NT2/D1 (cell line): Measurements from ENCODE around the gene IL13RA2.

Source experiments
- DNase-seq: peaks from one replicate; pipeline ENCODE4 v3.0.0-alpha.2; 2011; ENCODE audit warnings: low read depth, low spot score
- H3K27me3 ChIP-seq: 2 replicates; pipeline ENCODE4 v1.6.0; 2011; ENCODE audit warnings: mild to moderate bottlenecking; ENCODE audit not compliant: insufficient read length, insufficient read depth
- H3K36me3 ChIP-seq: 2 replicates; pipeline ENCODE4 v1.6.1; 2011; ENCODE audit warnings: mild to moderate bottlenecking, low read length, mixed read lengths; ENCODE audit not compliant: insufficient read depth, insufficient read length
- H3K4me1 ChIP-seq: 2 replicates; pipeline ENCODE4 v1.5.1; 2011; ENCODE audit not compliant: insufficient read depth, insufficient read length
- H3K4me3 ChIP-seq: 2 replicates; pipeline ENCODE4 v1.5.1; 2011; ENCODE audit warnings: low read depth; ENCODE audit not compliant: insufficient read length
- H3K9ac ChIP-seq: 2 replicates; pipeline ENCODE4 v1.6.0; 2011; ENCODE audit warnings: low read depth; ENCODE audit not compliant: insufficient read length
- H3K9me3 ChIP-seq: 2 replicates; pipeline ENCODE4 v1.5.1; 2011; ENCODE audit warnings: mild to moderate bottlenecking, low read length; ENCODE audit not compliant: insufficient read depth
- SUZ12 ChIP-seq: IDR thresholded peaks from 2 replicates; pipeline ENCODE4 v1.6.1; 2011; ENCODE audit not compliant: insufficient read length, insufficient read depth; ENCODE audit errors: extremely low read depth
- YY1 ChIP-seq: IDR thresholded peaks from 2 replicates; pipeline ENCODE4 v1.6.1; 2011; ENCODE audit not compliant: insufficient read length, insufficient read depth
- ZNF274 ChIP-seq: IDR thresholded peaks from 2 replicates; pipeline ENCODE4 v1.6.1; 2011; ENCODE audit warnings: mild to moderate bottlenecking, low read depth, low read length

The IL13RA2 gene, protein sequence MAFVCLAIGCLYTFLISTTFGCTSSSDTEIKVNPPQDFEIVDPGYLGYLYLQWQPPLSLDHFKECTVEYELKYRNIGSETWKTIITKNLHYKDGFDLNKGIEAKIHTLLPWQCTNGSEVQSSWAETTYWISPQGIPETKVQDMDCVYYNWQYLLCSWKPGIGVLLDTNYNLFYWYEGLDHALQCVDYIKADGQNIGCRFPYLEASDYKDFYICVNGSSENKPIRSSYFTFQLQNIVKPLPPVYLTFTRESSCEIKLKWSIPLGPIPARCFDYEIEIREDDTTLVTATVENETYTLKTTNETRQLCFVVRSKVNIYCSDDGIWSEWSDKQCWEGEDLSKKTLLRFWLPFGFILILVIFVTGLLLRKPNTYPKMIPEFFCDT

DNA sequence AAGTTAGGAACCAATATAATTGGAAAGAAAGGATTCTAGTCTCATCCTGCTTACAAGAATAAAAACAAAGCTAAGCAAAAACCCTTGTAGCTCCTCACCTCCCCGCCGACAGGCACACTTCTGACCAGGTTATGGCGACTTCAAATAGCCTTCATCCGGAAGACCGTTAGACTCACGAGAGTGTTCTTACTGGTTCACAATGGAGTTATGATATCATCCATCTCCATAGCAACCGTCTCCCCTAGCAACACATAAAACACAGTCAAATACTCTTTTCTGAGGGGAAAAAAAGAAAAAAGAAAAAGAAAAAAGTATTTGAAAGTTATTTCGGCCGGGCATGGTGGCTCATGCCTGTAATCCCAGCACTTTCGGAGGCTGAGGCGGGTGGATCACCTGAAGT lies at the start of gene IL13RA2:
TSS of gene IL13RA2 (minus strand) at position 162 of the 400 bp plus-strand sequence. CDS start 347 bp downstream, outside the sequence.
- TF ChIP-seq YY1 (no peak), SUZ12 (no peak), ZNF274 (no peak)
- Histone ChIP-seq H3K9ac (no peak within 1 kb of the TSS), H3K9me3 (no peaks in the 10 kb centered on the region), H3K27me3 (no peaks in the 10 kb centered on the region), H3K36me3 (no peaks in the 10 kb centered on the region), H3K4me1 (no peaks in the 10 kb centered on the region), H3K4me3 (no peak within 1 kb of the TSS)
- DNase-seq, result no peak

DNA sequence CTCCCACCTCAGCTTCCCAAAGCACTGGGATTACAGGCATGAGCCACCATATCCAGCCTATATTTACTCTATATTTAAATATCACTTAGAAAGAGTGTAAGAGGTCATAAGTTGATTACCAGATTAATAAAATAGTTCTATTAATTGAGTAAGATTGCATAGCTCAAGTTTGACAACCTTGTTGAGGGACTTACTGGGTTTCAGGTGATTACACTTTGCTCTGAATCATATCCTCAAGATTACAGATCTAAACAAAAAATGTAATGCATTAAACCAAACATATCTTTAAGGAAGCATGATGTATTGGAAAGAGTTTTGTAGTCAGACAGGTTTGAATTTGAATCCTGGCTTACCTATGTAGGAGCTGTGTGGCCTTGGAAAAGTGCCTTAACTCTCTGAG lies 47.9 kb upstream of the IL13RA2 start:
- no peaks in the 10 kb centered on the region for H3K27me3 ChIP-seq
- no peaks in the 10 kb centered on the region for H3K36me3 ChIP-seq
- H3K9ac ChIP-seq, result no peak overlapping the region
- TF ChIP-seq ZNF274 (no peak), SUZ12 (no peak), YY1 (no peak)
- peaks cover 15% of the 10 kb centered on the region for H3K9me3 ChIP-seq
- DNase-seq, result no peak
- no peaks in the 10 kb centered on the region for H3K4me1 ChIP-seq
- H3K4me3 ChIP-seq, result no peak overlapping the region

DNA sequence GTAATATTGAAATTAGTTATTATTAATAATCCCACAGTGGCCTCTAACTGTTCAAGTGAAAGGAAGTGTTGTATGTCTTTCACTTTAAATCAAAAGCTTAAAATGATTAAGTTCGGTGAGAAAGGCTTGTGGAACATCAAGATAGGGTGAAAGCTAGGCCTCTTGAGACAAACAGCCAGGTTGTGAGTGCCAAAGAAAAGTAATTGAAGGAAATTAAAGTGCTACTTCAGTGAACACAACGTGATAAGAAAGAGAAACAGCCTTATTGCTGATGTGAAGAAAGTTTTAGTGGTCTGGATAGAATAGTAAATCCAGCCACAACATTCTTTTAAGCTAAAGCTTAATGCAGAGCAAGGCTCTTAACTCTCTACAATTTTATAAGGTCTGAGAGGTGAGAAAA lies 42.6 kb upstream of the IL13RA2 start:
- Histone ChIP-seq H3K36me3 (no peaks in the 10 kb centered on the region), H3K4me3 (no peak overlapping the region), H3K27me3 (no peaks in the 10 kb centered on the region), H3K4me1 (no peaks in the 10 kb centered on the region), H3K9me3 (peaks cover 15% of the 10 kb centered on the region), H3K9ac (no peak overlapping the region)
- DNase-seq, result no peak
- TF ChIP-seq ZNF274, result no peak
- no peak for TF ChIP-seq SUZ12
- no peak for TF ChIP-seq YY1

DNA sequence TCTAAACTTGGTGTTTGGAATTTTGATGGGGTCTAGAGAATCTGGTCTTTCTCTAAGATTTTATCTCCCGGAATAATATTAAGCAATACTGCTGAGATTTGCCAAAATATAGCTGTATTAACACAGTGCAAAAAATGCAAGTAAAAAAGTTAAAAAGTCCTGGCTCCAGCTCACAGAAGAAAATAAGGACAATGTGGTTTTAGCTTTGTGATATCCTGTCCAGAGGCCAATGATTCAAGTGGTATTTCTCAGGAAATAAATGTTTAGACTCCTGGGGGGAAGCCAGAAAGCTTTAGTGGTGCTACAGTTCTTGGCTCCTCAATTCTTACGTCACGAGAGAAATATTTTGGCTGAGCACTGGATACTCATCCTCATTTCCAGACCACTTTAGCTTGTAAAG lies 40.9 kb upstream of the IL13RA2 start:
- no peaks in the 10 kb centered on the region for H3K27me3 ChIP-seq
- H3K4me3 ChIP-seq, result no peak overlapping the region
- no peaks in the 10 kb centered on the region for H3K4me1 ChIP-seq
- TF ChIP-seq YY1, result no peak
- no peak for TF ChIP-seq SUZ12
- no peak for TF ChIP-seq ZNF274
- no peak for DNase-seq
- no peak overlapping the region for H3K9ac ChIP-seq
- H3K36me3 ChIP-seq, result no peaks in the 10 kb centered on the region
- peaks cover 15% of the 10 kb centered on the region for H3K9me3 ChIP-seq

DNA sequence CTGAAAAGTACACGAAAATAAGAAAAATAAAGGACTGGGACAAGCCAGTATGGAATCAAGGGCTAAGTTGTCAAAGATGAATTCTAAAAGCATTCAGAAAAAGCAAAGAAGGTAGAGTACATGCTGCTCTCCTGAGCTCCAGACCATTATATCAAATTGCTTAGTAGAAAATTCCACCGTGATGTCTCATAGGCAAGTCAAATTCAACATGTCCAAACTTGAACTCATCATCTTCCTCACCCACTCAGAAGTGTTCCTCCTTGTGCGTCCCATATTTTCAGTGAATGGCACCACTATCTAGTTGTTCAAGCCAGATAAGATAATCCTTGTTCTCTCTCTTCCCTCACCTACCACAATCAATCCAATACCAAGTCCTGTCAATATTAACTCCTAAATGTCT lies 37.5 kb upstream of the IL13RA2 start:
- TF ChIP-seq ZNF274 (no peak), YY1 (no peak), SUZ12 (no peak)
- no peaks in the 10 kb centered on the region for H3K4me1 ChIP-seq
- H3K4me3 ChIP-seq, result no peak overlapping the region
- no peaks in the 10 kb centered on the region for H3K27me3 ChIP-seq
- H3K9ac ChIP-seq, result no peak overlapping the region
- no peaks in the 10 kb centered on the region for H3K9me3 ChIP-seq
- no peak for DNase-seq
- no peaks in the 10 kb centered on the region for H3K36me3 ChIP-seq

DNA sequence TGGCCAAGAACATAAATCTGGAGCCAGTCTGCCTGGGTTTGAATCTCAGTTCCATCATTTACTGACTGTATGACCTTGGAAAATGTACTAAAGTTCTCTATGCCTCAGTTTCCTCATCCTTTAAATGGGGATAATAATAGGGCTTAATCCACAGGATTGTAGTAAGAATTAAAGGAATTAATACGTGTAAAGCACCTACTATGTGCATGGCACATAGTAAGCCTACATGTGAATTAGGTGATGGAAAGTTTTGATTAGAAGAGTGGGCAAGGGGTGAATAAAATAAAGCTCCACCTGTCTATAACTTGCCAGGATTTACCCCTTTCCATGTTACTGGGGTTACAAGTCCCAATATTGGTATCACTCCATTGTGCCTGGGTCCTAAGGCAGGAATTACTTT lies 35.8 kb upstream of the IL13RA2 start:
- H3K4me1 ChIP-seq, result no peaks in the 10 kb centered on the region
- no peaks in the 10 kb centered on the region for H3K36me3 ChIP-seq
- H3K9me3 ChIP-seq, result no peaks in the 10 kb centered on the region
- no peak overlapping the region for H3K9ac ChIP-seq
- no peak for DNase-seq
- H3K27me3 ChIP-seq, result no peaks in the 10 kb centered on the region
- no peak overlapping the region for H3K4me3 ChIP-seq
- TF ChIP-seq YY1 (no peak), SUZ12 (no peak), ZNF274 (no peak)

DNA sequence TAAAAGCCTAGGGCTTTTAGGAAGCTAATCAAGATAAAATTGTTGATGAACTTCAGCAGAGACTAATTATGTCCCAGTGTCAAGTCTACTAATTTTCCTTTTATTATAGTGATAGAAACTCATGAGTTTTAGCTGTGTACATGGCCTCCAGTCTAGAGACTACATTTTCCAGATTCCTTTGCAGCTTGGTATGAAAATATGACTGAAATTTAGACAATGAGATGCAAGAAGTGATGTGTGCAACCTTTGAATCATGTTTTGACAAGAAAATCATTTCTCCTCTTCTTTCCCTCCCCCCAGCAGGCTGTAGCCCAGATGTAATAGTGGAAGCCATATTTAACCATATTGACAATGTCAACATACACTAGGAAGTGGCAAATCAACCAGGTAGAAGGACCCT lies 30.3 kb upstream of the IL13RA2 start:
- Histone ChIP-seq H3K4me3 (no peak overlapping the region), H3K27me3 (no peaks in the 10 kb centered on the region), H3K4me1 (no peaks in the 10 kb centered on the region), H3K9me3 (no peaks in the 10 kb centered on the region), H3K9ac (no peak overlapping the region), H3K36me3 (no peaks in the 10 kb centered on the region)
- no peak for DNase-seq
- TF ChIP-seq YY1, result no peak
- no peak for TF ChIP-seq ZNF274
- no peak for TF ChIP-seq SUZ12
